ENCODE results near the gene PRSS33. TPM values are rescaled to one million over a fixed set of nuclear protein-coding genes. Genes with fewer than 3 reads are reported as not detected.

Gene PRSS33
- not detected in 2 replicates for total RNA-seq

- DNase-seq (ENCODE audit: low read depth), result no peak
Measured at GRCh38 chr16:2787406-2787805, at the start of gene PRSS33. PRSS33 (minus strand) TSS chr16:2787560; CDS start chr16:2786547, 1,013 bp downstream.

- no peak for DNase-seq (ENCODE audit: low read depth)
Measured at GRCh38 chr16:2836646-2837508, 49.5 kb upstream of the PRSS33 start.

GRCh38 chr16:2835638-2836493, 48.5 kb upstream of the PRSS33 start:
- peak; percentile 99 for DNase-seq (ENCODE audit: low read depth)

- no peak for DNase-seq (ENCODE audit: low read depth)
Measured at GRCh38 chr16:2834968-2835367, 47.6 kb upstream of the PRSS33 start.

GRCh38 chr16:2833776-2834175, 46.4 kb upstream of the PRSS33 start:
- DNase-seq (ENCODE audit: low read depth), result no peak

- no peak for DNase-seq (ENCODE audit: low read depth)
Measured at GRCh38 chr16:2831203-2831602, 43.8 kb upstream of the PRSS33 start.

GRCh38 chr16:2830355-2830695, 43.0 kb upstream of the PRSS33 start:
- no peak for DNase-seq (ENCODE audit: low read depth)

GRCh38 chr16:2829501-2830354, 42.4 kb upstream of the PRSS33 start, which contains the start of gene ZG16B:
ZG16B (plus strand) TSS chr16:2830303; CDS start chr16:2830442, 139 bp downstream.
- no peak for DNase-seq (ENCODE audit: low read depth)

- DNase-seq (ENCODE audit: low read depth), result no peak
Measured at GRCh38 chr16:2828876-2829430, 41.6 kb upstream of the PRSS33 start.

- no peak for DNase-seq (ENCODE audit: low read depth)
Measured at GRCh38 chr16:2828521-2828840, 41.1 kb upstream of the PRSS33 start.

- no peak for DNase-seq (ENCODE audit: low read depth)
Measured at GRCh38 chr16:2827831-2828520, 40.6 kb upstream of the PRSS33 start.

- no peak for DNase-seq (ENCODE audit: low read depth)
Measured at GRCh38 chr16:2827374-2827791, 40.0 kb upstream of the PRSS33 start.

GRCh38 chr16:2826591-2827373, 39.4 kb upstream of the PRSS33 start:
- no peak for DNase-seq (ENCODE audit: low read depth)

GRCh38 chr16:2825906-2826305, 38.5 kb upstream of the PRSS33 start:
- no peak for DNase-seq (ENCODE audit: low read depth)

GRCh38 chr16:2825049-2825742, 37.8 kb upstream of the PRSS33 start:
- DNase-seq (ENCODE audit: low read depth), result no peak

GRCh38 chr16:2824626-2825025, 37.3 kb upstream of the PRSS33 start:
- DNase-seq (ENCODE audit: low read depth), result no peak

GRCh38 chr16:2822496-2822895, 35.1 kb upstream of the PRSS33 start:
- DNase-seq (ENCODE audit: low read depth), result no peak

GRCh38 chr16:2822158-2822495, 34.8 kb upstream of the PRSS33 start:
- DNase-seq (ENCODE audit: low read depth), result no peak

GRCh38 chr16:2821487-2822157, 34.3 kb upstream of the PRSS33 start:
- peak; percentile 7 for DNase-seq (ENCODE audit: low read depth)

Data from renal cortical epithelial cell (primary cell).